Psoas muscle (tissue), 8 donors: Measurements from ENCODE around the gene PPT2. TPM values are rescaled to one million over a fixed set of nuclear protein-coding genes. Genes with fewer than 3 reads are reported as not detected.
"Not testable (repeated sequence)": the region's sequence is repeated elsewhere in the genome, so short reads cannot be mapped to it uniquely, and the experiment has no call there.

Source experiments
- ATAC-seq, 4 donors: fragments of 200-7000 bp; cut with Tn5 transposase; one replicate each; pipeline ENCODE4 v1.9.1; 2020; ENCODE audit warnings: moderate library complexity in 3 of 4, mild to moderate bottlenecking in 2 of 4
- DNase-seq, 2 donors: peaks; one replicate each; pipeline ENCODE4 v3.0.0-alpha.2; 2020
- H3K27ac ChIP-seq: fragments of 200-600 bp; one replicate; pipeline ENCODE4 v1.8.0; 2022
- H3K27me3 ChIP-seq, 3 donors: fragments of 200-600 bp in 1 of 3; one replicate each; pipeline versions ENCODE4 v1.6.1 to v1.8.0; 2013 to 2022; ENCODE audit warnings: low read length in 2 of 3, mild to moderate bottlenecking in 2 of 3, moderate library complexity in 1 of 3; ENCODE audit not compliant: insufficient read depth in 3 of 3
- H3K36me3 ChIP-seq, 2 donors: fragments of 200-600 bp in 1 of 2; one replicate each; pipeline versions ENCODE4 v1.6.1 to v1.8.0; 2013 to 2022; ENCODE audit warnings: low read depth in 1 of 2, mild to moderate bottlenecking in 1 of 2, moderate library complexity in 1 of 2; ENCODE audit not compliant: insufficient read depth in 1 of 2
- H3K4me1 ChIP-seq: fragments of 200-600 bp; one replicate; pipeline ENCODE4 v1.8.0; 2022
- H3K4me3 ChIP-seq: fragments of 200-600 bp; one replicate; pipeline ENCODE4 v1.8.0; 2022; ENCODE audit warnings: mild to moderate bottlenecking
- H3K9me3 ChIP-seq: fragments of 200-600 bp; one replicate; pipeline ENCODE4 v1.8.0; 2022
- CTCF ChIP-seq: fragments of 200-600 bp; IDR thresholded peaks from one replicate; pipeline ENCODE4 v1.8.0; 2022; ENCODE audit warnings: antibody characterized with exemption
- WGBS, 3 donors: extraction: QIAGEN DNeasy Blood & Tissue Kit; methylation state at CpG; one replicate each; pipeline versions ENCODE4 v1.1.6 to v1.1.7; 2013; 5-methylcytosine and 5-hydroxymethylcytosine counted together
- intact Hi-C, 2 donors: fragments of 100-400 bp; cut with DNase I; formaldehyde crosslinking; loops; one replicate each; pipeline versions ENCODE4 v1.11.0 to v1.14.2; 2022
- polyA plus RNA-seq, 3 donors: library from polyadenylated mRNA; stranded (reverse); fragments of 200-250 nt; gene quantifications; one replicate each; pipeline ENCODE4 v1.2.3, GENCODE V29; 2013
- total RNA-seq, 4 donors: library from RNA; stranded (reverse); fragmentation: NEBNext Ultra II Directional in 2 of 4; extraction: Animal tissue kit (Norgen Biotek cat#: 25700) in 2 of 4; gene quantifications; one replicate each; pipeline versions ENCODE4 v1.2.1 to v1.2.4, GENCODE V29; 2021 to 2023
- donor health status: healthy with polysubstance abuse.
- donor health status: DM: no; HTN: no; CAD: no; lungs with moderate emphysema.
- donor health status: Bipolar disorder and iron deficiency.
- donor health status: healthy.
- donor health status: DM: yes; HTN: yes; CAD: no.
- donor health status: DM: no; HTN: no; CAD: no.
- donor health status: DM: no; HTN: no; CAD: no.
- donor health status: DM: yes; HTN: yes; CAD: no.

PPT2 gene
- total and polyA plus RNA-seq, 7 donors: 11.3 to 28.3 (median 14.8) TPM

GRCh38 chr6:32132110-32132509, 21.8 kb upstream of the PPT2 start:
- Histone ChIP-seq H3K27me3 (no peaks in the 10 kb centered on the region), H3K9me3 (no peaks in the 10 kb centered on the region), H3K4me1 (peaks cover 17% of the 10 kb centered on the region), H3K27ac (no peak overlapping the region), H3K36me3 (peaks cover 0 to 2% of the 10 kb centered on the region in 2 donors), H3K4me3 (no peak overlapping the region)
- TF ChIP-seq CTCF: no peak
- ATAC-seq (no peak), DNase-seq (no peak)
- intact Hi-C loops: no loop called here

GRCh38 chr6:32133786-32134185, 20.2 kb upstream of the PPT2 start:
- peaks cover 8% of the 10 kb centered on the region for H3K4me1 ChIP-seq
- H3K36me3 ChIP-seq: no peaks in the 10 kb centered on the region
- no peak overlapping the region for H3K4me3 ChIP-seq
- no peaks in the 10 kb centered on the region for H3K9me3 ChIP-seq
- intact Hi-C loops: no loop called here
- 73 to 79% (median 78%) methylated on average over 4 of the region's 4 CpGs for whole genome bisulfite sequencing, 3 donors
- H3K27ac ChIP-seq: no peak overlapping the region
- ATAC-seq (no peak), DNase-seq (no peak)
- no peaks in the 10 kb centered on the region for H3K27me3 ChIP-seq
- no peak for TF ChIP-seq CTCF

GRCh38 chr6:32137454-32137853, 16.5 kb upstream of the PPT2 start:
- ATAC-seq: no peak

GRCh38 chr6:32139590-32139989, 14.4 kb upstream of the PPT2 start:
- no peak for TF ChIP-seq CTCF
- Histone ChIP-seq H3K27ac (no peak overlapping the region), H3K36me3 (no peaks in the 10 kb centered on the region), H3K9me3 (no peaks in the 10 kb centered on the region), H3K4me1 (no peaks in the 10 kb centered on the region), H3K4me3 (no peak overlapping the region), H3K27me3 (peaks cover 0 to 5% (median 2%) of the 10 kb centered on the region in 3 donors)
- ATAC-seq (no peak), DNase-seq (no peak)
- 48 to 53% (median 50%) methylated on average over 5 of the region's 5 CpGs for WGBS, 3 donors
- intact Hi-C loops: no loop called here

More at GRCh38 chr6:32137454-32137853, 16.5 kb upstream of the PPT2 start:
- Histone ChIP-seq H3K4me3 (no peak overlapping the region), H3K36me3 (no peaks in the 10 kb centered on the region), H3K27ac (no peak overlapping the region), H3K9me3 (no peaks in the 10 kb centered on the region), H3K4me1 (no peaks in the 10 kb centered on the region), H3K27me3 (peaks cover 0 to 5% (median 2%) of the 10 kb centered on the region in 3 donors)
- intact Hi-C loops: no loop called here
- no peak for DNase-seq
- no peak for TF ChIP-seq CTCF

- Histone ChIP-seq H3K9me3 (no peaks in the 10 kb centered on the region), H3K4me3 (no peak overlapping the region), H3K27ac (no peak overlapping the region), H3K36me3 (no peaks in the 10 kb centered on the region), H3K4me1 (no peaks in the 10 kb centered on the region), H3K27me3 (peaks cover 0 to 5% (median 2%) of the 10 kb centered on the region in 3 donors)
- no peak for TF ChIP-seq CTCF
- DNase-seq: no peak
- 54 to 59% (median 58%) methylated on average over 5 of the region's 5 CpGs for whole genome bisulfite sequencing, 3 donors
- ATAC-seq: no peak
- intact Hi-C loops: no loop called here
These were observed 13.4 kb upstream of the PPT2 start for GRCh38 chr6:32140420-32141046.

GRCh38 chr6:32144238-32144637, 9.7 kb upstream of the PPT2 start:
- DNase-seq, intact Hi-C loops, H3K27ac ChIP-seq, H3K9me3 ChIP-seq, H3K4me3 ChIP-seq, H3K4me1 ChIP-seq, H3K36me3 ChIP-seq, ATAC-seq: not testable (repeated sequence)
- WGBS, 3 donors: 75 to 88% (median 82%) methylated on average over 7 of the region's 7 CpGs
- H3K27me3 ChIP-seq: peaks cover 0 to 32% (median 12%) of the 10 kb centered on the region in 3 donors
